NCI-H69 (cell line): ENCODE measurements around the gene HMGXB3.
"Not testable (repeated sequence)": the region's sequence is repeated elsewhere in the genome, so short reads cannot be mapped to it uniquely, and the experiment has no call there.

ENCODE experiments used
- DNase-seq: peaks from one replicate; lab custom pipeline; 2025; lab: John Stamatoyannopoulos, UW

The HMGXB3 gene

DNA sequence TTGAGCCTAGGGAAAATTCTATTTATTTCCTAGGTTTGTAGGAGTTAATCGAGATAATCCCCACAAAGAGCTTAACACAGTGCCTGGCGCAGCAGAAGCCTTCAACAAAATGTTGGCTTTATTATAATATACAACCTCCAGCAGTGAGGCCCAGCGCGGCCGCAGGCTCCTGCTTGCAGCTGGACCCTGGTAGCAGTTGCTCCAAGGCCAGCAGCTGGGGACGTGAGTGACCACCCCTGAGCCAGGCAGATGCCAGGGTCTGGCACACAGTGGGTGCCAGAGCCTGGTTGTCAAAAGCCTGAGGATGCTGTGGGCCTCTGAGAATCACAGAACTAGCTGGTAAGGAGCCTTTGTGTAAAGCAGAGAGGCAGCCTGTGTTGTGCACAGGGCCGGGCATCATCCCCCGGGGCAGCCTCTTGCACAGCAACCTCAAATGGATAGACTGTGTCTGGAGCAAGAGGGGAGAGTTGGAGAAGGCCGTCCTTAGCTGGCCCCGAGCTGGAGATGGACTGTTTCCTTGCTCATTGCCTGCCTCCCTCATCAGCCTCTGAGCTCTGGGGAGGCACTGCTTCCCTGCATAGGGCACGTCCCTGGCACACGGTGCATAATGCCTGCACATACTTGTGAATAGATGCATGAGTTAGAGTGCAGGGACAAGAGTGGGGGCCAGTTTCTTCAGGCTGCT is 68.6 kb downstream of the HMGXB3 start:
- no peak for DNase-seq

DNA sequence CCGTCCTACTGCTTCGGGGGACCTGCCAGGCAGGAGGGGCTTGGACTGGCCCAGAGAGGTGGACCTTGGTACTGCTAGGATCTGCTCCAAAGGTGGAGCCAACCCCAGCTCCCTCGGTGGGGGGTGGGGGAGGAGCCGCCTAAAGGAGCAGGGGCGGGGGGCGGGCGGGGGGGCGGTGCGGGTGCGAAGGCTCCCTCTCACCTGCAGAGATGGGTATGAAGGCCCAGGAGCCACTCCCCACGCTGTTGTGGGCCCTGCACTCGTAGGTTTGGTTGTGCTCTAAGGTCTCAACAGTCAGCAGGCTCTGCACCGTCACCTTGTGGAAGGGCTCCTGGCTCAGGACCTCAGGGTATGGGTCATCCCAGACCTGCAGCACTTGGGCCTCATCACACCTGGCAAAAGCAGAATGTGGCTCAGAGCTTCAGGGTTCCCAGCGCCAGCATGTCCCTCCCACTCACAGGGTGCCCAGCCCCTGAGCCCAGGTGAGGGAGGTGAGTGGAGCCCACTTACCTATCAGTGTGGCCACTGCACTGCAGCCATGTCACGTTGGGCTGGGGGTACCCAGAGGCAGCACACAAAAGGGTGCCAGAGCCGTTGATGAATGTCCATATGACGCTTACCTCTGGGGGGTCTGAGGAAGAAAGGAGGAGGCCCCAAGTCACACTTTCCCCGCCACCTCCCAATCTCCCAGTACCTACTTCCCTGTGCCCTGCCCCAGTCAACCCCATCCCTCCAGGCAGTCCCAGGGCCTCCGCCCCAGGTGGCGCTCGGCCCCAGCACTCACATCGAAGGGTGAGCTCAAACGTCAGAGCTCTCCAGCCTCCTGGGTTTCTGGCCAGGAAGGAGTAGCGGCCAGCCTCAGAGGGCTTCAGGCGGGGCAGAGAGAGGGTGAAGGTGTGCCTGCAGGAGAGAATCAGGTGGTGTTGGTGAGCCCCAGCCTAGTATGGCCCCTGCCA is 69.4 kb downstream of the HMGXB3 start:
- DNase-seq = no peak

DNA sequence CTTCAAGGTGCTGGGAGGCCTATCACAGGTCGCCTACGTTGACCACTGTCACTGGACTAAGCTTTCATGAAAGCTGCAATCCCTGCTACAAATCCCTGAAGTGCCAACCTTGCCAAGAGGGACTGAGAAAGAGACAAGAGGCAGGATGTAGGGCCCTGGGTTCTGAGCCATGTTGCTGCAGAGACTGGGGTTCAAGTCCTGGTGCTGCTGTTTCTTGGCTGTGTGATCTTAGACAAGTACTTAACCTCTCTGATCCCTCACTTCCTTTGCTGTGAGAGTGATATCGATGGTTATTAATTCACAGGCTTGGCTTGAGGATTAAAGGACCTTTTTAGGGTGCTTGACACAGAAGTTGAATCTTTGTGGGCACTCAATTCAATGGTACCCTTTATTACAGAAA is 70.3 kb downstream of the HMGXB3 start:
- no peak for DNase-seq

DNA sequence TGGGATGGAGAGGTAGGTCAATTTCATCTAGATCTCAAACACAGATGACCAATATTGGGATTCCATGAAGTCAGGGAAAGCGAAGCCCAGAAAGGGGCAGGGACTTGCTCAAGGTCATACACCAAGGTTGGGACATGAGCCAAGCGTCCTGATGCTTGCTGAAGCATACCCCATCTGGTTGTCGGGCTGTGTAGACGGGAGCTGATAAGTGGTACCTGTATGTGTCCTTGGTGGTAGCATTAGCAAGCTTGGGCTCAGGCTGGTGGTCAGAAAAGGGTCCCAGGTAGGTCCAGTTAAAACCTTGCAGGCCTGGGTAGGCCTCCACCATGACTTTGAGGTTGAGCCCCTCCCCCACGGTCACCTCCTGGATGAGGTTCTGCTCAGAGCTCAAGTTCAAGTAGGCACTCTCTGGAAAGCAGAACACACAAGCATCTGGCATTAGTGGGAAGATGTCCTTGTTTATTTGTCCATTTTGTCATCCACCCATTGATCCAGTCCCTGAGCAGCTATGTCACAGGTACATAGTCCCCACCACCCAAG is 72.6 kb downstream of the HMGXB3 start:
- no peak for DNase-seq

DNA sequence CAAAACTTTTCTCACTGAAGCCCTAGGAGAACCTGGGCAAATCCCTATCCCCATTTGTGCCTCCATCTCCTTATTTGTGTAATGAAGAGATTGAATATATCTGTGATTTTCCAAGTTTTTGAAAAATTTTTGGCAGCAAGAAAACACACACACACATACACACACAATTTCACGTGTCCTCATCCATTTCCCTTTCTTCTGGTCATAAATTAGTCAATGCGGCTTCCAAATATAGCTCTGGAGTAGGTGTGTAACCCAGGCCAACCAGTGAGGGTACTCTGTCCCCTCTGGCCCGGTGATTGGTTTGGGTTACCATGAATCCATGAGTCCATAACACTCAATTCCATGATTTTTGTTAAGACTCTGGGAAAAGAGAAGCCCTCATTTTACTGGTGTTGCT is 73.1 kb downstream of the HMGXB3 start:
- DNase-seq = no peak

DNA sequence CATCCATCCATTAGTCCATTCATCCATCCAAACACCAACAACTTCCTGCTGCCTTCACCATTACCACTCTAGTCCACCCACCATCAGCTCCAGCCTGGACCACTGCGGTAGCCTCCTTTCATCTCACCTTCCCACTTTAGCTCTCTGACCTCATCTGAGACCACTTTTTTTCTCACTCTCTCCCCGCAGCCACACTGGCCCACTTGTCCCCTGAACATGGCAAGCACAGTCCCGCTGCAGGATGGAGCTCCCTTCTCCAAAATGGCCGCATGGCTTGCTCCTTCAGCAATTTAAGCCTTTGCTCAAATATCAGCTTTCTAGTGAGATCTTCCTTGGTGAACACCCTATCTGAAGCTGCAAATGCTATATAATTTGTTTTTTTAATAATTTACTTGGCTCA is 74.7 kb downstream of the HMGXB3 start:
- DNase-seq = no peak

DNA sequence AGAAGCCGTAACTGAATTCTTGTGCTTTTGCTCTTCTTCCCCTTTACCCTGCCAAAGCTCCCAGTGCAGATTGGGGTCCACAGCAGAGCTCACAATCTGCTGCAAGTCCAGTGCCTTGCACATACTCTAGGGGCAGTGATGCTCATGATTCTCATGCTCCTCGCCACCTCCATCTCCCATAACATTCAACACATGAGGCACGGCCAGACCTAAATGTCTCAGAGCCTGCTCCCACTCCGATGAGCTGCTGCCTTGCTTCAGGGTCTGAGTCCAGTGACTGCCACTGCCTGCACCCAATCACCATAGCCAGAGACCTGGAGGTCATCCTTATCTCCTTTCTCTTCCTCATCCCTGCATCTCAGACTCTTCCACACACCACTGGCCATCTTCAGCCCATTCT is 75.3 kb downstream of the HMGXB3 start:
- DNase-seq = no peak

DNA sequence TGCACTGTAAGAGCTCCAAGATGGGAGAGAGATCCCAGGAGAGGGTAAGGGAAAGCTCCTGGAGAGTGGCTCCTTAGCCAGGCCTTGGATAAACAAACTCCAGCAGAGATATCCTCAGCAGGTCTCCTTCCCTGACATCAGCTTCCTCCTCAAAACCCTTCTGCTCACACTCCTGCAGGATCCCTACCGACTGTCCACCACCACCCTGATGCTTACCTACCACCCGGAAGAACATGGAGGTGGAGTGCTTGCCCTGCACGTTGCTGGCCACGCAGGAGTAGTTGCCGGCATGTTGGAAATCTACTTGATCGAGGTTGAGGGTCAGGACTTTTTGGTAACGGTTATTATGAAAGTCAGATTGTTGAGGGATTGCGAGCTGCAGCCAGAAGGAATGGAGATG is 76.5 kb downstream of the HMGXB3 start:
- DNase-seq = no peak

DNA sequence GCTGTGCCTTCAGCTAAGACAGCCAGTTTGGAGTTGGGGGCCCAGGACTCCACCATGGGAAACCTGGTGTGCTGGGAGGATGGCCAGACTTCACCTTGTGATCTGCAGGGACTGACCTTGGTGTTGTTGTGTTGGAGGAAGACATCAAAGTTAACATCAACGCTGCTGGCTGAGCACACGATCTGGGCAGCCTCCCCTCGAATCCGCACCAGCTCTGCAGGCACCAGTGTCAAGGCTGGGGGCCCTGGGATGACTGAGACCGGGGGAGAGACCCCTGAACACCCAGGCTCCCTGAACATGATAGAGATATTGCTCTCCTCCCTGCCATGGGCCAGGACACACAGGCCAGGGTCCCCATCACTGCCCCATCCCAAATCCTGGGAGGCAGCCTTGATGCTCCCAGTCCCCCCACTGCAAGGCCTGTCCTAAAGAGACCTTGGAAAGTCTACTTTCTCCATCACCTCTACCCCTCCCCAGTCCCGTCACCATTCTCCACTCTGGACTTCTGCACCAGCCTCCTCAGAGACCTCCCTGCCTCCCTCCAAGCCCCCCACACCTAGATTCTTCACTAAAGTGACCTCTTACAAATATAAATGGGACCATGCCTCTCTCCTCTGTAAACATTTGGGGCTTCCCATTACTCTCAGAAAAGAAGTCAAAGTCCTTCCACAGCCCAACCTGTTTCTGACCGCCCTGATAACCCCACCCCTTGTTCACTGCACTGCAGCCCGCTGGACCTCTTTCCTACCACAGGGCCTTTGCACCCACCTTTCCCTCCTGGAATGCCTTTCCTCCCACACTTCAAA is 77.7 kb downstream of the HMGXB3 start:
- no peak for DNase-seq

DNA sequence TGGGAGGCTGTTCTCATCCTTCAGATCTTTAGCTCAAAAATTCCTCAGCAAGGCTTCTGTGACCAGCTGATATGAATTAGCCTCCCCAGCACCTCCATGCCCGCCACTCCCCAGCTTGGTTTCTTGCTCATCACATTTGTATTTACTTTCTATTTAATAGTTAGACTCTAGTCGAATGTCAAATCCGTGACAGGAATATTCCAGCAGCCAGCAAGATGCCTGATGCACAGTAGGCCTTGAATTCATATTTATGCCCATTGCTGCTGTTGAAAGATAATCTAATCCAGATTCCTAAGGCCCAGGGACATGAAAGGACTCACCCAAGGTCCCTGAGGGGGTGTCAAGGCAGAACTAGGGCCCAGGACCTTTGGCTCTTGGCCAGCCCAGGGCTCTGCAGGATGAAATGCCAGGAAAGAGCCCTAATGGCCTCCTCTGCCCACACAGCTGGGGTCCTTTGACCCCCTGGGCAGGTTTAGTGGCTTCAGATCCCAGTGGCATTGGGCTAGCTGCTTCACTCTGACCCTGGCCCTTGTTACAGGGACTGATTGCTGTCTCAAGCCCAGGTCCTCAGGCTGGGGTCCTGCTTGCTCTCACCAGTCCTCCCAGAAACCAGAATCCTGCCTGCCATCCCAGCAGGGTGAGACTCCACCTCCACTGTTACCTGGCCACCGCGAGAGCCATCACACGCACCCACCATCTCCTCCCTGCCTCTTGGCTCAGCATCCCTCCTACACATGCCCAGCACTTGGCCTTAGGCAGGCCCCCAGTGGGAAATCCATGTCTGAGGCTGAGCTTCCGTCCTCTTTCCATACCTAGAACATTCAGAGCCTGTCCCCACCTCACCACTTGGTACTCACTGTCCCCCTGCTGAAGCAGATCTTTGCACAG is 78.5 kb downstream of the HMGXB3 start:
- DNase-seq = no peak

DNA sequence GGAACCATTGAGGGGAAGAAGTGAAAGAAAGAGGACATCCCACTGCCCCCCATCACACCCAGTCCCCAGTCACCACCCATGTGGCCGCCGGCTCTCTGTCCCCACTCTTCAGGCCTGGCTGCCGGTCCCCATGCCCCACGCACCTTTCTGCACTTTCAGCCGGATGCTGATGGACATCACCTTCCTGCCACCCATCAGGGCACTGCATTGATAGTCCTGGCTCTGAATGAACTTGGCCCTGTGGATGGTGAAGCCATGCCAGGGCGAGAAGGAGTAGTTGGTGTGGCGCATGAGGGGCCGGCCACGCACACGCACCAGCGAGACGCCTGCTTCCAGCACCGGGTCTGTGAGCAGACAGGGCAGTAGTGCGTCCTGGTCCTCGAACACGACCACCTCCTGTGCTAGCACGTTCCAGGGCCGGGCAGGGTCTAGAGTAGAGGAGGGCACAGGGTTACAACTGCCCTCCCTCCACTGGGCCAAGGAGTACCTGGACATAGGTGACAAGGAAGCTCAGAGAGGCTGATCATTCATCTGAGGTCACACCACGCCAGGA is 79.4 kb downstream of the HMGXB3 start:
- no peak for DNase-seq

DNA sequence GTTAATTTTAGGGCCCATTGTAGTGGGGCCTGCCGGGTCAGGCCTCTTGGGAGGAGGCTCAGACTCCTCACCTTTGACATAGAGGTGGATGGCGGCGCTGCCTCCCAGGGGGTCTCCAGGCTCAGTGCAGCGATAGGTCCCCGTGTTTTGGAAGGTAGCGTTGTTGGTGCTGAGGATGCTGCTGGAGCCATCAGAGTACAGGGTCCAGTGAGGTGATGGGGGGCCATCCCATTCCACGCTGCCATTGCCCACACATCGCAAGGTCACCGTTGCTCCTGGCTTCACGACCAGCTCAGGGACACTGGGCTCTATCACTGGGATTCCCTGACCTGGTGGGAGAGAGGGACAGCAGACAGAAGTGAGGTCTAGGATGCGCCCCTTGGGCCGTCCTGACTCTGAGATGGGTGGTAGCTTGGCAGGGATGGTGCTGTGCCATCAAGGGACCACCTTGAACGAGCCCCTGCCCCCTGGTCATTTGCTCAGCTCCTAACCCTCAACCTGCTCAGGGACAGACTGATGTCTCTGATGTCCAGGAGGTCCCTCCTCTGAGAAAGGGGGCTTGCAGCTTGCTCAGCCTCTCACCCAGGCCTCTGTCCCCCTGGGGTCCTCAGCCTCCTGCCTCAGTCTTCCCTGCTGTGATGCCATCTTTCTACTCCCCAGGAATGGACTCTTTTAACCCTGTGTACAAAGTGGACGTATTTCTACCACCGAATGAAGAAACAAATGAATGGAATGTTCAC is 80.3 kb downstream of the HMGXB3 start:
- no peak for DNase-seq

DNA sequence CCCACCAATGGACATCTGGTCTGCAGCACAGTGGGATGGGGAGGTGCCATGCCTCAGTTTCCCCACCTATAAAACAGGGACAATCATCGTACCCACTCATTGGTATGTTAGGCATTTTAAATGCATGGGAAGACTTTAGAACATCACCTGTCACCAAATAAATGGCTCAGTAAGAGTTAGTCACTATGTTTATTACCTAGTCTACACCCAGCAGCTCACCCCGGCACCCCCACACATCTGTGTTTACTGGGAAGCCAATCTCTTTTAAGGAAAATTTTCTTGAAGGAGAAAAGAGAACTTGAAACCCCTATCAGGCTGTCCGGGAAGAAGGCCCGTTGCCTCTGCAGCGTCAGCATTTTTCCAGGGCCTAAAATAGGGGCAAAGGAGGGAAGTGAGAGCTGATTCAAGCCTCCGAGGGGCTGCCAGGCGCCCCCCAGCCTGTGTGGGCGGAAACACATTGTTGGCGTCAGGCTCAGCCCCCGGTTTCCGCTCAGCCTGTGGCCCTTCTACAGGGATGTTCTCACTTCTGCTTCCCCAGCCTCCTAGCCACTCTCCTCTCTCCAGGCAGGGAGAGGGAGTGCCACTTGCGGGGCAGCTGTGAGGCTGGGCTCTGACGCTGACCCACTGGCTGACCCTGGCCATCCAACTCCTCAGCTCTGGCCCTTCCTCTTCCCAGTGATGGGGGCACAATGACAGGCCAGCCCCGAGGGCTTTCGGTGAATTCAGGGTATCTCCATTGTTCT is 81.2 kb downstream of the HMGXB3 start:
- no peak for DNase-seq

DNA sequence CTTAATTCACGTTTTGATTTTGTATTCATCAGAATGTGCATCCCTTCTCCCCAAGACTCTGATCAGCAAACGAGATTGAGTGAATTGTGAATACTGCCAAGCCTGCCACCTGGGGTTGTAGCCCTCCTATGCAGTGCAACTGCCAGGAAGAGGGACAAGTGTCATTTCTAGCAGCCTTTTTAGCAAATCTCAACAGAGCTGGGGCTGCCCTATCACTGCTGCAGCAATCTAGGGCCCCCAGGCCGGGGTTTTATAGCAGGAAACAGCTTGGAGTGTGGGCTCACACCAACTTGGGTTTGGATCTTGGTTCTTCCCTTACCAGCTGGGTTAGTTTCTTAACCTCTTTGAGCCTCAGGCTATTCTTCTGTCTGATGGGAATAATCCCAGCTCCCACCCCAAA is 81.8 kb downstream of the HMGXB3 start:
- no peak for DNase-seq

DNA sequence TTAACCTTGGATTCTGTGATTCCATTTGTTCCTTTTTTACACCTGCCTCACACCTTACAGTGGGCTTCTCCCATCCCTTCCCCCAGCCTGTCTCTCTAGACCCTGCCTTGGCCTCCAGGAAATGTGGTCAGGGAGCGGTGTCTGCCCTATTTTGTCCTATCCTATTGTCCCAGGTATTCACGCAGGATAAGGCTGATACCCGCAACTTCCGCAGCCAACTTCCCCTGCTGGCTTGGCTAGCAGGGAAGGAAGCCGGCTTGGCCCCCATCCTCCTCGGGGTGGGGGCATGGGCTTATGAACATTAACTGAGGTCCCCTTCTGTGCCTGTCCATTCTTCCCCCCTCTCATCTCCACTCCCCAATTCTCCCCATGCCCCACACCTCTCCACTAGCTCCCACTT is 82.3 kb downstream of the HMGXB3 start:
- DNase-seq = no peak

DNA sequence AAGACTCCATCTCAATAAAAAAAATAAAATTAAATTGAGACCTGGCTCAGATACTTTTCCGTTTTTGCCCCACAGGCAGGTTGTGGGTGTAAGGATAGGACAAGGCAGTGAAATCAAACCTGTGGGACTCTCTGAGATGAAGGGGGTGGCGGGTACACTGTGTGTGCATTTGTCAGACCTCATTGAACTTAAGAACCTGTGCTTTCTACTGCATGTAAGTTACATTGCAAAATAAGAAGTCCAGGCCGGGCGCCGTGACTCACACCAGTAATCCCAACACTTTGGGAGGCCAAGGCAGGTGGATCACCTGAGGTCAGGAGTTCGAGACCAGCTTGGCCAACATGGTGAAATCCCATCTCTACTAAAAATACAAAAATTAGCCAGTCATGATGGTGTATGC is 84.2 kb downstream of the HMGXB3 start:
- not testable (repeated sequence) for DNase-seq

DNA sequence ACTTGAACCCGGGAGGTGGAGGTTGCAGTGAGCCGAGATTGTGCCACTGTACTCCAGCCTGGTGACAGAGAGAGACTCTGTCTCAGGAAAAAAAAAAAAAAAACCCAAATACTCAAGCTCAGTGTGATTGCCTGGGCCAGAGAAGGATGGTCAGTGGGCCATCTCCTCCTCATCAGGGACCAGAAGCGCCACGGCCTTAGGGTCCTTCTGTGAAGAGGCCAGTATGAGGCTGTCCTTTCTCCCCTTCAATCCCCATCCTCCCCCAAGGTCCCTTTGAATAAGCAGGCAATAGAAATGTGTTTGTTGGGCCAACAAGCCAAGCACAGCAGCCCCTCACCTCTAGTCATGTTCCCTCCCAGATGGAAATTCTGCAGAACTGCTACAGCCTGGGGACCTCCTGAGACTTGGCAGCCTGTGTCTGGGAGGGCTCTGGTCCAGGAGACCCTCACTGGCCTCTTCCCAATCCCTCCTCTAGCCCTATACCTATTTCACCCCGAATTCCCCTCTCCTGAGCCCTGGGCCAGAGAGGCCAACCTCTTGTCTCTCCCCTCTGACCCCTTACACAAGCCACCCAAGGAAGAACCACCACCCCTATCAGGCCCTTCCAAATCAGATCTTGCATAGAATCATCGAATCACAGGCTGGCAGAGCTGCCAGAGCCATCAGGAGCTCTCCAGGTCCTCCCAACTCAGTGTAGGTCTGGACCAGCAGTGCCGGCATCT is 84.8 kb downstream of the HMGXB3 start:
- DNase-seq = no peak

DNA sequence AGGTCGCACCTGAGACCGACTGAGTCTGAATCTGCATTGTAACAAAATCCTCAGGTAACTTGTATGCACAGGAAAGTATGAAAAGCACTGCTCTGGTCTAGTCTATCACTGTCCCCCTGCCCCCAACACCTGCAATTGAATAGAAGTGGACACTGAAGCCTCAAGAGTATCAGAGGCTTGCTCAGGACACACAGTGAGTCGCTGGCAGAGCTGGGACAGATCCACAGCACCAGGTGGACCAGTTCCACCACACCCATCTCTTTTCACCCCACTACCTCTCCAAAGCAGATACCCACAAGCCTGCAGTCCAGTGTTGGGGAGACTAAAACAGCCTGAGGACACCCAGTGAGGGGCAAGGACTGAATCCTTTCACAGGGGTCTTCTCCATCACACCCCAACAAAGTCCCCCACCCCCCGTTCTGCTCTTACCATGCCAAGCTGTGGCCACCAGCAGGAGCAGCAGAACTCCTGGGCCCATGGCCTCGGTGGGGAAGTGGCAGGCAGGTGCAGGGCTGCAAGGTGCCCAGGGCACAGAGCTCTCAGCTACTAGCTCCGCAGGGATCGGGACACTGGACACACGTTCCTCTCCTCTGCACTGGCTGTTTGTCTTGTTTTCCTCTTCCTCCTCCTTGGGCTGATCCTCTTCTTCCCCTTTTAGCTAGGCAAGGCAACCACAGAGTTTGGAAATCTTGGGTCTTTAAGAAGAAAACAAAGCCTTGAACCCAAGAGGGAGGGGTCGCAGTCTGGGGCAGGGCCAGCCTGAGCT is 85.6 kb downstream of the HMGXB3 start, which contains the start of gene CSF1R:
CSF1R (minus strand) TSS at position 605 of the 766 bp plus-strand sequence; CDS start at position 478, 127 bp downstream.
- no peak for DNase-seq
